GM19438 (cell line): Measurements from ENCODE around the gene UST.
A peak's percentile ranks its signal among the peaks of the same experiment; 100 is the strongest.
"Not testable (repeated sequence)": the region's sequence is repeated elsewhere in the genome, so short reads cannot be mapped to it uniquely, and the experiment has no call there.

ENCODE experiments used
- ATAC-seq: cut with Tn5 transposase; IDR thresholded peaks from one replicate; pipeline ENCODE4 v1.9.1; 2021; ENCODE audit warnings: low read depth; ENCODE audit not compliant: unreplicated experiment

The UST gene

GRCh38 chr6:149024361-149024760 lies 277.5 kb downstream of the UST start:
- ATAC-seq: no peak

GRCh38 chr6:149025061-149025460 lies 278.2 kb downstream of the UST start:
- ATAC-seq: no peak

GRCh38 chr6:149026530-149026942 lies 279.7 kb downstream of the UST start:
- ATAC-seq: no peak

- no peak for ATAC-seq
These were observed 280.7 kb downstream of the UST start for GRCh38 chr6:149027484-149027883.

- ATAC-seq: no peak
These were observed 282.1 kb downstream of the UST start for GRCh38 chr6:149028767-149029405.

- ATAC-seq: no peak
These were observed 284.5 kb downstream of the UST start for GRCh38 chr6:149031201-149031858.

GRCh38 chr6:149031859-149032598 lies 285.2 kb downstream of the UST start:
- peak; percentile 32 for ATAC-seq

GRCh38 chr6:149032599-149033405 lies 286.0 kb downstream of the UST start:
- peak; percentile 81 for ATAC-seq

- no peak for ATAC-seq
These were observed 286.6 kb downstream of the UST start for GRCh38 chr6:149033454-149033853.

- no peak for ATAC-seq
These were observed 288.9 kb downstream of the UST start for GRCh38 chr6:149035766-149036165.

GRCh38 chr6:149037051-149037671 lies 290.3 kb downstream of the UST start:
- no peak for ATAC-seq

- not testable (repeated sequence) for ATAC-seq
These were observed 292.2 kb downstream of the UST start for GRCh38 chr6:149039025-149039424.

- ATAC-seq: no peak
These were observed 295.1 kb downstream of the UST start for GRCh38 chr6:149041953-149042352.

GRCh38 chr6:149043476-149044130 lies 296.8 kb downstream of the UST start:
- no peak for ATAC-seq

GRCh38 chr6:149044528-149044927 lies 297.7 kb downstream of the UST start:
- no peak for ATAC-seq

- peak; percentile 65 for ATAC-seq
These were observed 298.6 kb downstream of the UST start for GRCh38 chr6:149045404-149045803.

- ATAC-seq: no peak
These were observed 299.5 kb downstream of the UST start for GRCh38 chr6:149046164-149046821.

GRCh38 chr6:149046822-149047246 lies 300.0 kb downstream of the UST start:
- peak; percentile 59 for ATAC-seq

- no peak for ATAC-seq
These were observed 302.4 kb downstream of the UST start for GRCh38 chr6:149049230-149049629.
